Psoas muscle (tissue), 8 donors: ENCODE measurements around the gene MINDY4. TPM values are rescaled to one million over a fixed set of nuclear protein-coding genes. Genes with fewer than 3 reads are reported as not detected.

Experiments used
- ATAC-seq, 4 donors: fragments of 200-7000 bp; cut with Tn5 transposase; one replicate each; pipeline ENCODE4 v1.9.1; 2020; ENCODE audit warnings: moderate library complexity in 3 of 4, mild to moderate bottlenecking in 2 of 4
- DNase-seq, 2 donors: peaks; one replicate each; pipeline ENCODE4 v3.0.0-alpha.2; 2020
- H3K27ac ChIP-seq: fragments of 200-600 bp; one replicate; pipeline ENCODE4 v1.8.0; 2022
- H3K27me3 ChIP-seq, 3 donors: fragments of 200-600 bp in 1 of 3; one replicate each; pipeline versions ENCODE4 v1.6.1 to v1.8.0; 2013 to 2022; ENCODE audit warnings: low read length in 2 of 3, mild to moderate bottlenecking in 2 of 3, moderate library complexity in 1 of 3; ENCODE audit not compliant: insufficient read depth in 3 of 3
- H3K36me3 ChIP-seq, 2 donors: fragments of 200-600 bp in 1 of 2; one replicate each; pipeline versions ENCODE4 v1.6.1 to v1.8.0; 2013 to 2022; ENCODE audit warnings: low read depth in 1 of 2, mild to moderate bottlenecking in 1 of 2, moderate library complexity in 1 of 2; ENCODE audit not compliant: insufficient read depth in 1 of 2
- H3K4me1 ChIP-seq: fragments of 200-600 bp; one replicate; pipeline ENCODE4 v1.8.0; 2022
- H3K4me3 ChIP-seq: fragments of 200-600 bp; one replicate; pipeline ENCODE4 v1.8.0; 2022; ENCODE audit warnings: mild to moderate bottlenecking
- H3K9me3 ChIP-seq: fragments of 200-600 bp; one replicate; pipeline ENCODE4 v1.8.0; 2022
- CTCF ChIP-seq: fragments of 200-600 bp; IDR thresholded peaks from one replicate; pipeline ENCODE4 v1.8.0; 2022; ENCODE audit warnings: antibody characterized with exemption
- WGBS, 3 donors: extraction: QIAGEN DNeasy Blood & Tissue Kit; methylation state at CpG; one replicate each; pipeline versions ENCODE4 v1.1.6 to v1.1.7; 2013; 5-methylcytosine and 5-hydroxymethylcytosine counted together
- intact Hi-C, 2 donors: fragments of 100-400 bp; cut with DNase I; formaldehyde crosslinking; loops; one replicate each; pipeline versions ENCODE4 v1.11.0 to v1.14.2; 2022
- polyA plus RNA-seq, 3 donors: library from polyadenylated mRNA; stranded (reverse); fragments of 200-250 nt; gene quantifications; one replicate each; pipeline ENCODE4 v1.2.3, GENCODE V29; 2013
- total RNA-seq, 4 donors: library from RNA; stranded (reverse); fragmentation: NEBNext Ultra II Directional in 2 of 4; extraction: Animal tissue kit (Norgen Biotek cat#: 25700) in 2 of 4; gene quantifications; one replicate each; pipeline versions ENCODE4 v1.2.1 to v1.2.4, GENCODE V29; 2021 to 2023
- donor health status: healthy with polysubstance abuse.
- donor health status: DM: no; HTN: no; CAD: no; lungs with moderate emphysema.
- donor health status: Bipolar disorder and iron deficiency.
- donor health status: healthy.
- donor health status: DM: yes; HTN: yes; CAD: no.
- donor health status: DM: no; HTN: no; CAD: no.
- donor health status: DM: no; HTN: no; CAD: no.
- donor health status: DM: yes; HTN: yes; CAD: no.

MINDY4 gene
- total and polyA plus RNA-seq, 7 donors = 0.86 to 3.5 (median 1.5) TPM

- 91 to 97% (median 92%) methylated on average over 4 of the region's 4 CpGs for WGBS, 3 donors
- Histone ChIP-seq H3K36me3 (no peaks in the 10 kb centered on the region), H3K9me3 (peaks cover 4% of the 10 kb centered on the region)
Measured at GRCh38 chr7:30837581-30837980, 66.4 kb downstream of the MINDY4 start.

GRCh38 chr7:30838008-30838407 is 66.8 kb downstream of the MINDY4 start:
- DNase-seq = no peak
- no peaks in the 10 kb centered on the region for H3K36me3 ChIP-seq
- TF ChIP-seq CTCF = no peak
- no peak for ATAC-seq
- H3K4me1 ChIP-seq = no peaks in the 10 kb centered on the region
- no peak overlapping the region for H3K27ac ChIP-seq
- intact Hi-C loops = no loop called here
- no peaks in the 10 kb centered on the region for H3K27me3 ChIP-seq
- H3K4me3 ChIP-seq = no peak overlapping the region
- 93 to 98% (median 97%) methylated on average over 5 of the region's 5 CpGs for WGBS, 3 donors
- peaks cover 4% of the 10 kb centered on the region for H3K9me3 ChIP-seq

More at GRCh38 chr7:30837581-30837980, 66.4 kb downstream of the MINDY4 start:
- DNase-seq (no peak), ATAC-seq (no peak)
- Histone ChIP-seq H3K27ac (no peak overlapping the region), H3K4me1 (no peaks in the 10 kb centered on the region), H3K27me3 (no peaks in the 10 kb centered on the region), H3K4me3 (no peak overlapping the region)
- intact Hi-C loops = no loop called here
- no peak for TF ChIP-seq CTCF

GRCh38 chr7:30840141-30841024 is 69.2 kb downstream of the MINDY4 start:
- DNase-seq = no peak
- 74 to 89% (median 81%) methylated on average over 6 of the region's 6 CpGs for WGBS, 3 donors
- TF ChIP-seq CTCF = no peak
- Histone ChIP-seq H3K9me3 (no peaks in the 10 kb centered on the region), H3K36me3 (no peaks in the 10 kb centered on the region), H3K4me1 (no peaks in the 10 kb centered on the region), H3K4me3 (no peak overlapping the region), H3K27ac (no peak overlapping the region), H3K27me3 (no peaks in the 10 kb centered on the region)
- no peak for ATAC-seq
- intact Hi-C loops = loop anchor here in 1 of 2 donors (5.0 kb wide), 1 partner anchor 47 kb away; no protein-coding TSS in a partner anchor

- no peak for ATAC-seq
- intact Hi-C loops = loop anchor here in 1 of 2 donors (5.0 kb wide), 1 partner anchor 46 kb away; no protein-coding TSS in a partner anchor
- H3K4me1 ChIP-seq = no peaks in the 10 kb centered on the region
- no peaks in the 10 kb centered on the region for H3K27me3 ChIP-seq
- no peak for DNase-seq
- no peak overlapping the region for H3K27ac ChIP-seq
- no peak overlapping the region for H3K4me3 ChIP-seq
- no peak for TF ChIP-seq CTCF
- 78 to 84% (median 80%) methylated on average over 19 of the region's 19 CpGs for WGBS, 3 donors
- H3K36me3 ChIP-seq = no peaks in the 10 kb centered on the region
- H3K9me3 ChIP-seq = no peaks in the 10 kb centered on the region
Measured at GRCh38 chr7:30841025-30841735, 70.0 kb downstream of the MINDY4 start.
